ENCODE data around the gene TBC1D14. TPM values are rescaled to one million over a fixed set of nuclear protein-coding genes. Genes with fewer than 3 reads are reported as not detected.
A peak's percentile ranks its signal among the peaks of the same experiment; 100 is the strongest.

The TBC1D14 gene
- polyA plus RNA-seq, 4 donors, result 59.1 to 61.9 (median 60.6) TPM

- no peak for DNase-seq (ENCODE audit: low read depth in 4 of 4, low spot score in 2 of 4)
These were observed 124.8 kb downstream of the TBC1D14 start for GRCh38 chr4:7034262-7035081.

DNA sequence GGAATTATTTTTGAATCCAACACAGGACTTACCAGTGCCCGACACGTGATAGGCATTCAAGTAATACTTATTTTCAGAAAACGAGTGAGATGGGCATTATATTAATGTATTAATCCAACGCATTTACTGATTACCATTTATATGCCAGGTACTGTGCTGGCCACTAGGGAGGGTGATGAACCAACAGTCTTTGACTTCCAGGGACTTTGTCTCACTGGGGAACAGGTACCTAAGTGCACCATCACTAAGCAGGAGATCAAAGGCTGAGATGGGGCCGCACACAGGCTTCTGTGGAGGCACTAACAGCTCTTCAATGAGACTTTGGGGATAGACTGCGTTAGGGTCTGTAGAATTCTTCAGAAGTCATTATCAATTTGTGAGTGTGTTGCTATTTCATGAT, 127.8 kb downstream of the TBC1D14 start:
- no peak for DNase-seq (ENCODE audit: low read depth in 4 of 4, low spot score in 2 of 4)

DNA sequence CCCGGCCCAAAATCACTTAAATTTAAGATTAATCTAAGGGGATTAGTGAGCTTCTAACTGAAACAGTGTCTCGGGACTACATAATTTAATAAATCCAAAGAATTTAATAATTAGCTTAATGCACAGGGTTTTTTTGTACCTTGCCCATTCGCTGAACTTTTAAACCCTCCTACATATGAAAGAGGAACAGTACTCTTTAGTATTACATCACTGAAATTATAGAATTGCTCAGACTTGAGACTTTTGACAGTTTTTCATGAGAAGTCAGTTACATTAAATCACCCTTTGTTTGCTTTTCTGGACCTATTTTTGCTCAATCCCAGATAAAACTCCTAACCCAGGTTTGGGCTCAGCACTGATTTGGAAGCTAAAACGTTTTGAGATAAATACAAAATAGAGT, 131.1 kb downstream of the TBC1D14 start:
- DNase-seq (ENCODE audit: low read depth in 4 of 4, low spot score in 2 of 4), result no peak

DNA sequence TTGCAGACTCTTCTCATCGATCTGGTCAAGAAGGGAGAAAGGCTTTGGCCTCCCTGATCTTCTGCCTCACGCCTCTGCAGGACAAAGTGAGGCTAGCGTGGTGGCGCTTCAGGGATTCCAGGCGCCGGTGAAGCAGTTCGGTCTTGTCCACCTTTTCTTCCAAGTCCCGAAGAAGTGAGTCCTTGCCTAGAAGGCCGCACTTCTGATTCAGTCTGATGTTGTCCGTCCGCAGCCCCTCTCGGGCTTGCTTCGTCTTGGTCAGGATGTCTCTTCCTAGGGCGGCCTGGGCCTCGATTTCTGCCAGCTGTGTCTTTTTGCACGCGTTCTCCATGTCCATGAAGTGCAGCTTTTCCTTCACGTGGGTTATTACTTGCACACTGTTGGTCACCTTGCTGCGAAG, 131.6 kb downstream of the TBC1D14 start:
- no peak for DNase-seq (ENCODE audit: low read depth in 4 of 4, low spot score in 2 of 4)

GRCh38 chr4:7041801-7042502, 132.3 kb downstream of the TBC1D14 start:
- DNase-seq (ENCODE audit: low read depth in 4 of 4, low spot score in 2 of 4), result no peak

- peak; percentile 89 to 97 (median 94) for DNase-seq (ENCODE audit: low read depth in 4 of 4, low spot score in 2 of 4)
These were observed 133.1 kb downstream of the TBC1D14 start for GRCh38 chr4:7042503-7043283.

DNA sequence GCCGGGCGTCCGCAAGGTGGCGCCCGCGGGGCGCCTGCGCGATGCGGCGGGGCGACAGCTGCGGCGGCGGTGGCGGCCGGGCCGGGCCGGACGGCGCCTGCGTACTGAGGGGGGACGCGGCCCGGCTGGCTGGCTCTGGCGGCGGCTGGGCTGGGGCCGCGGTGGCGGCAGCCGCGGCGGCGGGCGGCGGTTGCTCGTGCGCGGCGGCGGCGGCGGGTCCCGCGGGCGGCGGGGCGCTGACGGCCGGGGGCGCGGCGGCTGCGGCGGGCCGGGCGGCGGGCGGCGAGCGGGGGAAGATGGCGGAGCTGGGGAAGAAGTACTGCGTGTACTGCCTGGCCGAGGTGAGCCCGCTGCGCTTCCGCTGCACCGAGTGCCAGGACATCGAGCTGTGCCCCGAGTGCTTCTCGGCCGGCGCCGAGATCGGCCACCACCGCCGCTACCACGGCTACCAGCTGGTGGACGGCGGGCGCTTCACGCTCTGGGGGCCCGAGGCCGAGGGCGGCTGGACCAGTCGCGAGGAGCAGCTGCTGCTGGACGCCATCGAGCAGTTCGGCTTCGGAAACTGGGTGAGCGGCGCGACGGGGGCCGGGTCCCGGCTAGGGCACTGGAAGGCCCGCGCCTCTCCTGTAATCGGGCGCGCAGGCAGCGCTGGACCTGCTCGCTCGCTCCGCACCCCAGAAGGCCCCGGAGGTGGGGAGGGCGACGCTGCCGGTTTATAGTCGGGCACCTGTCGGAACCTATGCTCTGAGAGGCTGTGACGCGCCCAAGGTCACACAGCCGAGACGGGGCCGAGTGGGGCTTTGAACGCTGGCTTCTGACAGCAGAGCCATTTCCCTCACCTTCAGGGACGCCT, 133.9 kb downstream of the TBC1D14 start, which contains the start of gene TADA2B:
Gene TADA2B, plus strand, starts transcription at position 89 of the 853 bp plus-strand sequence. Its CDS starts 208 bp downstream, at position 297.
- DNase-seq (ENCODE audit: low read depth in 4 of 4, low spot score in 2 of 4), result peak in 1 of 4 donors; percentile 10

- no peak for DNase-seq (ENCODE audit: low read depth in 4 of 4, low spot score in 2 of 4)
These were observed 134.7 kb downstream of the TBC1D14 start for GRCh38 chr4:7044137-7044930.

DNA sequence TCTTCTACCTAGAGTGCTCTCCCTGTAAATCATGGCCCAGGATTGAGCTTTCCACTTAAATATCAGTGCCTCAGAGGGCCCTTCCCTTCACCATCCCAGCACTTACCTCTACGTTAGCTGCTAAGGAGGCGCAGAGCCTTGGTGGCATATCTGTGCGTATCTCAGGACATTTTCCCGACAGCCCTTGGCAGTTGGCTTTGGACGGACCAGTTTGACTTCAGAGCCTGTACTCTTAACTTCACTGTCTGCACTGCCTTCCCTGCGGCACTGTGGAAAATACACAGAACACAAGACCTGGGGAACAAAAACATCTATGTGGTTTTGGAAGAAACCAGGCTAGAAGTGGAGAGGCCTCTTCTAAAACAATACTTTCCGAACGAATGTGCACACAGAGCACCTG, 135.9 kb downstream of the TBC1D14 start:
- DNase-seq (ENCODE audit: low read depth in 4 of 4, low spot score in 2 of 4), result no peak

GRCh38 chr4:7045961-7046921, 136.6 kb downstream of the TBC1D14 start:
- no peak for DNase-seq (ENCODE audit: low read depth in 4 of 4, low spot score in 2 of 4)

- DNase-seq (ENCODE audit: low read depth in 4 of 4, low spot score in 2 of 4), result no peak
These were observed 137.3 kb downstream of the TBC1D14 start for GRCh38 chr4:7046971-7047370.

- no peak for DNase-seq (ENCODE audit: low read depth in 4 of 4, low spot score in 2 of 4)
These were observed 139.0 kb downstream of the TBC1D14 start for GRCh38 chr4:7048642-7049041.

DNA sequence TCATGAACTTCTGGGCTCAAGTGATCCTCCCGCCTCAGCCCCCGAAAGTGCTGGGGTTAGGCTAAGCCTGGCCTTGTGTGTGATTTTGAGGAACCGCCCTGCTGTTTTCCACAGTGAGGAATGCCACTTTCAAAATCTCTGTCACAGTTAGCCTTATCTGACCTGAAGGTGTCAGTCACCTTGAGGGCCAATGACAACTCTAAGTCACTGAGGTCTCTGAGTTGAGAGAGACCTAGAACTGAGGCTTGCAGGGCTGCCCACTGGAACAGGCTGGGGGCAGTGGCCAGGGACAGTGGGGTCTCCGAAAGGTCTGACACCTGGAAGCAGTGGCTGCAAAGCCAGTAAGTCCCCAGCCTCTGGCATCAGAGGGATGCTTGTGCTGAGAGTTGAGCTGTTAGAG, 139.7 kb downstream of the TBC1D14 start:
- DNase-seq (ENCODE audit: low read depth in 4 of 4, low spot score in 2 of 4), result no peak

DNA sequence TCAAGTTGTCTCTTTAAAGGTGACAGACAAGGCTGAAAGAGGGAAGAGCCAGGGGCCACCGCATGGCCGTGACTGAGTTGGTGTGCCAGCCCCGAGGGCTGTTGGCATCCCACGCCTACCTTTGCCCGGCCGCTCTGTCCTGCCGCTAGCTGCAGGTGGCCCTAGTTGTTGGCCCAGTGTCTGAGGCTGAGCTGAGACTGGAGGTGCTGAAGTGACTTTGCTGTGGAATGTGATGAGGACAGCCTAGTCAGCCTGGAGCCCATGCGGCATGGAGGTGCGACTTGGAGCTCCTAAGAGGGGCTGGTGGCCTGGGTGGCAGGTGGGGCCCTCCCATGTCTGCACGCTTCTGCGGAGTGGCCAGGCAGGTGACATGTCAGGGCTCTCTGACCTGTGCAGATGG, 140.1 kb downstream of the TBC1D14 start:
- DNase-seq (ENCODE audit: low read depth in 4 of 4, low spot score in 2 of 4), result no peak

DNA sequence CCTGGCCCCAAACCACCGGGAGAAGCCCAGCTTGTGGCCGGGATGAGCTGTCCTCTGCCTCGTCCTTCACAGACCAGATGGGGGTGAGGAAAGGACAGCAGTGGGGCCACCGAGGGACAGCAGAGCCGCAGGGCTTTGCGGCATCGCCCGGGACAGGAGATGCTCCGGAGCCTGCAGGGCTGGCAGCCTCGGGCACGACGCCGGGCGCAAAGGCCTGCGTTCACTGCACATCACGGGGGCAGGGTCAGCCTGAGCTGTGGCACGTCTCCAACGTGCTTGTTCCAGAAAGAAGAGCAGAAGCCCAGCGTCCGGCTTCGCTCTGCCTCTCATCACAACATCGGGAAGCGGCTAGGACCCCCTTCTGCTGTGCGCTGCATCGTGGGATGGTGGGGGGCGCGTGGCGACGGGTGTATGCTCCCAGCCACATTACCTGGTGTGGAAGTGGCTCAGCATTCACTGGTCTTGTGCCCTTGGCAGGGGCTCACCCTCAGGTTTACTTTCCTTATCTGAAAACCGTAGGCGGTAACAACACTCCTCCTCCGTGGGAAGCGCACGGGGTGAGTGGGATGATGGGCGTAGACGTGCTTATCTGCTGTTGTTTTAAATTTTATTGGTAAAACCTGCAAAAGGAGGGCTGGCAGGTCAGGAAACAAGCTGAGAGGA, 141.0 kb downstream of the TBC1D14 start:
- DNase-seq (ENCODE audit: low read depth in 4 of 4, low spot score in 2 of 4), result no peak

GRCh38 chr4:7051144-7051495, 141.5 kb downstream of the TBC1D14 start:
- no peak for DNase-seq (ENCODE audit: low read depth in 4 of 4, low spot score in 2 of 4)

GRCh38 chr4:7051905-7052304, 142.3 kb downstream of the TBC1D14 start:
- DNase-seq (ENCODE audit: low read depth in 4 of 4, low spot score in 2 of 4), result no peak

GRCh38 chr4:7052313-7052712, 142.7 kb downstream of the TBC1D14 start:
- no peak for DNase-seq (ENCODE audit: low read depth in 4 of 4, low spot score in 2 of 4)
